ENCODE measurements around the gene HOXA7. TPM values are rescaled to one million over a fixed set of nuclear protein-coding genes. Genes with fewer than 3 reads are reported as not detected.

HOXA7 gene
- total and polyA plus RNA-seq, 11 donors = 0.29 TPM; not detected in 10

DNA sequence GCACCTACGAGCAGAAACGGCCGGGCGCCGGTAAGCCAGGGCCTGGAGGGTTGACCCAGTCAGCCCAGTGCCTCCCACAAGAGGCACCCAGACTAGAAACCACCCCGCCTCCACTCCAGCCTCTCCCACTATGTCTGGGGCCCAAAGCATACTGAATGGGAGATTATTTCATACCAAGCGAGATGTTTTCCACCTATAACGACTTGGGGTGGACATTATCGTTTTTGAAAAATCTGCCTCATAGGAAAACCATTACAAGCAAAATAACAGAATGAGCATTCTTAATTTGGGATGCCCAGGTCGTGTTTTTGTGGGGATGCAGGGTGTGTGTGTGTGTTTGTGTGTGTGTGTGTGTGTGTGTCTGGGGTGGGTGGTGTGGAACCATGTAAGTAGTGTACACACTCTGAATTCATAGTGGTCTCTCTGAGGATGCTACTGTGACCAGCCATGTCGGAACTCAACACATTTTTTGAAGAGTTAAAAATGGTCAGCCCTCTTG, 10.5 kb downstream of the HOXA7 start:
- no peak for TF ChIP-seq CTCF (IDR thresholded peaks at IDR 0.05)
- TF ChIP-seq POLR2A (IDR thresholded peaks at IDR 0.05) = no peak
- no peak overlapping the region for H3K27ac ChIP-seq
- DNase-seq (peak in 1 of 5 donors; percentile 45), ATAC-seq (no peak)
- H3K27me3 ChIP-seq = peaks cover 84 to 100% (median 98%) of the 10 kb centered on the region in 9 donors
- WGBS, 4 donors = 27 to 64% (median 37%) methylated on average over 11 of the region's 11 CpGs
- no peaks in the 10 kb centered on the region for H3K36me3 ChIP-seq
- peaks cover 0 to 60% (median 19%) of the 10 kb centered on the region in 12 donors for H3K4me1 ChIP-seq
- H3K9me3 ChIP-seq = no peaks in the 10 kb centered on the region
- intact Hi-C loops (cut with DNase I) = no loop called here
- no peak overlapping the region for H3K4me3 ChIP-seq

DNA sequence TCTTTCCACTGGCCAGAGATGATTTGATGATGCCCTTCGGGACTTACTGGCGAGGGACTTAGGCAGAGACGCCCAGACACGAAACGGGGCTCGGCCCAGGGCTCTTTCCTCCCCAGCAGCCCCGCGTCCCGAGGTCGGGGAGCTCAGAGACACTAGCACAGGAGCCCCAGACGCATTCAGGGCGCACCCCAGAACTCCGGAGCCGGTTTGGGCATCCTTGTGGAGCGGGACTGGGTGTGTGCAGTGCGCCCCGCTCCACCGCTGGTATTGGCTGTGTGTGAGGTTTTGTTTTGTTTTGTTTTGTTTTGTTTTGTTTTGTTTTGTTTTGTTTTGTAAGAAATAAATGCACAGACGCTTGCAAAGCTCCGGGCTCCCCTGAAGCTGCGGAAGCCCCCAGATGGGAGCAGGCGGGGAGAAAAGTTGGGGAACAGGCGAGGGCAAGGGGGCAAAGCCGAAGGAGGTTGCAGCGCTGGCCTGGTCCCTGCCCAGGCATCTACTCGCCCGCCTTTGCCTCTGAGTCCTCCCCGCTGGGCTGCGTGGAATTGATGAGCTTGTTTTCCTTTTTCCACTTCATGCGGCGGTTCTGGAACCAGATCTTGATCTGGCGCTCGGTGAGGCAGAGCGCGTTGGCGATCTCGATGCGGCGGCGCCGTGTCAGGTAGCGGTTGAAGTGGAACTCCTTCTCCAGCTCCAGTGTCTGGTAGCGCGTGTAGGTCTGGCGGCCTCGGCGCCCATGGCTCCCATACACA, 11.1 kb downstream of the HOXA7 start:
- no peaks in the 10 kb centered on the region for H3K36me3 ChIP-seq
- intact Hi-C loops (cut with DNase I) = no loop called here
- peak overlapping the region in 1 of 12 donors; percentile 2 for H3K4me3 ChIP-seq
- DNase-seq (no peak), ATAC-seq (no peak)
- peaks cover 0 to 53% (median 14%) of the 10 kb centered on the region in 12 donors for H3K4me1 ChIP-seq
- H3K27me3 ChIP-seq = peaks cover 82 to 100% (median 98%) of the 10 kb centered on the region in 9 donors
- TF ChIP-seq POLR2A (IDR thresholded peaks at IDR 0.05) (no peak), CTCF (IDR thresholded peaks at IDR 0.05) (no peak)
- H3K27ac ChIP-seq = no peak overlapping the region
- no peaks in the 10 kb centered on the region for H3K9me3 ChIP-seq
- 20 to 44% (median 28%) methylated on average over 47 of the region's 47 CpGs for WGBS, 4 donors

GRCh38 chr7:27144781-27145164, 11.7 kb downstream of the HOXA7 start:
- ATAC-seq (no peak), DNase-seq (peak in 1 of 5 donors; percentile 50)
- no peak for TF ChIP-seq CTCF (IDR thresholded peaks at IDR 0.05)
- no peak for TF ChIP-seq POLR2A (IDR thresholded peaks at IDR 0.05)
- 10 to 20% (median 15%) methylated on average over 11 to 31 of the region's 31 CpGs for WGBS, 4 donors
- Histone ChIP-seq H3K27me3 (peaks cover 83 to 100% (median 98%) of the 10 kb centered on the region in 9 donors), H3K27ac (peak overlapping the region in 1 of 12 donors; percentile 61), H3K4me1 (peaks cover 0 to 52% (median 14%) of the 10 kb centered on the region in 12 donors), H3K36me3 (no peaks in the 10 kb centered on the region), H3K9me3 (no peaks in the 10 kb centered on the region), H3K4me3 (no peak overlapping the region)
- intact Hi-C loops (cut with DNase I) = loop anchor here in 3 of 10 donors (5.0 kb wide), 3 partner anchors 287 to 462 kb away; no protein-coding TSS in a partner anchor

Measured in heart left ventricle (tissue), 16 donors.